Prostate gland (tissue), 2 donors: ENCODE results near the gene SCYL3. TPM values are rescaled to one million over a fixed set of nuclear protein-coding genes. Genes with fewer than 3 reads are reported as not detected.

Experiments
- DNase-seq: peaks from one replicate; pipeline ENCODE4 v3.0.0-alpha.2; 2019; ENCODE audit warnings: low spot score
- H3K27ac ChIP-seq, 2 donors: fragments of 200-600 bp; sonication (generic); 2 replicates each; pipeline ENCODE4 v1.5.1; 2017 to 2019
- H3K27me3 ChIP-seq: fragments of 200-600 bp; sonication (generic); replicated peaks from 2 replicates; pipeline ENCODE4 v1.5.1; 2019; ENCODE audit not compliant: insufficient read depth
- H3K36me3 ChIP-seq, 2 donors: fragments of 200-600 bp; sonication (generic); 1 replicate in 1 of 2; 2 replicates in 1 of 2; pipeline versions ENCODE4 v1.5.1 to v1.8.1; 2017 to 2019
- H3K4me1 ChIP-seq: fragments of 200-600 bp; sonication (generic); replicated peaks from 2 replicates; pipeline ENCODE4 v1.5.1; 2019
- H3K4me3 ChIP-seq, 2 donors: fragments of 200-600 bp; sonication (generic); 2 replicates each; pipeline ENCODE4 v1.5.1; 2017 to 2019
- H3K9me3 ChIP-seq: fragments of 200-600 bp; sonication (generic); 2 replicates; pipeline ENCODE4 v1.5.1; 2017
- CTCF ChIP-seq, 4 experiments: fragments of 200-600 bp in 2 of 4; fragments of 450-650 bp in 2 of 4; sonication (generic) in 2 of 4; IDR thresholded peaks; 1 replicate in 3 of 4; 2 replicates in 1 of 4; pipeline ENCODE4 v1.5.1; 2016 to 2019; ENCODE audit warnings: antibody characterized with exemption in 4 of 4, mild to moderate bottlenecking in 2 of 4, moderate library complexity in 2 of 4
- POLR2A ChIP-seq: fragments of 450-650 bp; IDR thresholded peaks from one replicate; pipeline ENCODE4 v1.6.1; 2016; ENCODE audit warnings: antibody characterized with exemption, mild to moderate bottlenecking
- POLR2AphosphoS5 ChIP-seq: sonication (generic); formaldehyde crosslinking; IDR thresholded peaks from one replicate; pipeline ENCODE4 v1.6.1; 2017; ENCODE audit warnings: antibody characterized with exemption
- WGBS: methylation state at CpG from one replicate; pipeline ENCODE4 v1.1.5; 2018; 5-methylcytosine and 5-hydroxymethylcytosine counted together
- intact Hi-C: fragments of 100-400 bp; cut with DNase I; formaldehyde crosslinking; loops from one replicate; pipeline ENCODE4 v1.14.2; 2022
- total RNA-seq, 2 donors: library from RNA; depleted of rRNA; stranded (reverse); fragments of >200 nt; gene quantifications; one replicate each; pipeline ENCODE4 v1.1.0, GENCODE V29; 2016

The SCYL3 gene
- total RNA-seq, 2 donors from 2014 or later, result 15.8 to 18.6 TPM

- DNase-seq, result no peak
- Histone ChIP-seq H3K4me3 (no peak overlapping the region), H3K27me3 (no peaks in the 10 kb centered on the region), H3K9me3 (no peaks in the 10 kb centered on the region), H3K27ac (no peak overlapping the region), H3K4me1 (no peaks in the 10 kb centered on the region), H3K36me3 (no peaks in the 10 kb centered on the region)
- TF ChIP-seq CTCF (IDR thresholded peaks at IDR 0.05), result no peak
- intact Hi-C loops, result loop anchor here (5.0 to 10.0 kb wide), 3 partner anchors 143 to 835 kb away; partner anchors contain the start of genes KIFAP3 and PRRX1
- WGBS, result 90% methylated on average over 1 of the region's 1 CpG
Measured at GRCh38 chr1:169931795-169932231, 38.1 kb upstream of the SCYL3 start.

- no peak for DNase-seq
- WGBS, result 20% methylated on average over 1 of the region's 1 CpG
- no peaks in the 10 kb centered on the region for H3K27me3 ChIP-seq
- no peak for TF ChIP-seq POLR2AphosphoS5
- TF ChIP-seq CTCF (IDR thresholded peaks at IDR 0.05), result no peak
- TF ChIP-seq POLR2A, result no peak
- H3K9me3 ChIP-seq, result no peaks in the 10 kb centered on the region
- H3K27ac ChIP-seq, result no peak overlapping the region
- no peaks in the 10 kb centered on the region for H3K4me1 ChIP-seq
- no peak overlapping the region for H3K4me3 ChIP-seq
- no peaks in the 10 kb centered on the region for H3K36me3 ChIP-seq
- intact Hi-C loops, result loop anchor here (5.0 kb wide), 1 partner anchor 958 kb away; no protein-coding TSS in a partner anchor
Measured at GRCh38 chr1:169929210-169929526, 35.5 kb upstream of the SCYL3 start.

- intact Hi-C loops, result loop anchor here (5.0 kb wide), 1 partner anchor 959 kb away; no protein-coding TSS in a partner anchor
- DNase-seq, result no peak
- Histone ChIP-seq H3K4me3 (no peak overlapping the region), H3K27me3 (no peaks in the 10 kb centered on the region), H3K27ac (no peak overlapping the region), H3K9me3 (no peaks in the 10 kb centered on the region), H3K4me1 (no peaks in the 10 kb centered on the region), H3K36me3 (no peaks in the 10 kb centered on the region)
- no peak for TF ChIP-seq POLR2AphosphoS5
- peak in 3 of 4 experiments; percentile 57 to 77 (median 77) for TF ChIP-seq CTCF (IDR thresholded peaks at IDR 0.05)
- WGBS, result 47% methylated on average over 6 of the region's 6 CpGs
Measured at GRCh38 chr1:169928438-169929209, 34.9 kb upstream of the SCYL3 start.

DNA sequence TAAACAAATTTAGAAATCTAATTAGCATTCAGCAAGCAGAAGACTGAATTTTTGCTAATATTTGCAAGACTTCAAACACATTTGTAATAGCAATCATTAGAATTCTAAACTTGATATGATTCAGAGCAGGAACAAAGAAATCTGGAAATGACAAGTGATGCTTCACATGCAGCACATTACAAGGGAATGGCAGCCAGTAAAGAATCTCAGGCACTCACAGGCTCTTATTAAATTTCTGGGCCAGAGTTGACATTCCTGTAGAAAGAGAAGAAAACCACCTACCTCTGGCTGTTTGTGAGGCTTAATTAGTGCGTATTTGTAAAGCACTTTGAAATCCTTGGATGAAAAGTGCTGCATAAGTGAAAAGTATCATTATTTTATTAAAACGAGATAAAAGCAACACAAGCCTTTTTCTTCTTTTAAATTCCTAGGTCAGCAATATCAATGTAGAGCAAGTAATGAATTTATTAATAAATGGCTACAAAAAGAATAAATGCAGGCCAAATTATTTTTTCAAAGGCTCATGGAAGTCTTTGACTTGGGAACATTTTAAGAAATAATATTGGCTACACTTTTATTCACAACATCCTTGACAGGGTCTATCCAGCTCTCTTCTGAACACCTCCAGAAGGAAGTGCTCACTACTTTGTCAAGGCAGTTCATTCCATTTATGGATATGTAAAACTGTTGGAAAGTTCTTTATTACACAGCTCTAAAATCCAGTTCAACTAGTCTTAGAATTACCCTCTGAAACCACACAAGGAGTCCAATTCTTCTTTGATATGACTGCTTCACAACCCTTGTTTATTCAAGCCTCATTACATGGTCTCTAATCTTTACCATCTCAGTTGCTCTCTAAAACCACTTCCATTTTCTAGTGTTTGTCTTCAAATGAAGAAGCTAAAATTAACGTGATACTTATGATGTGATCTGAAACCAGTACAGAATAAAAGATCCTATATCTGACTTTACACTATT, 32.1 kb upstream of the SCYL3 start:
- H3K27ac ChIP-seq, result no peak overlapping the region
- TF ChIP-seq POLR2A (no peak), POLR2AphosphoS5 (no peak), CTCF (IDR thresholded peaks at IDR 0.05) (no peak)
- no peaks in the 10 kb centered on the region for H3K9me3 ChIP-seq
- no peaks in the 10 kb centered on the region for H3K4me1 ChIP-seq
- H3K4me3 ChIP-seq, result no peak overlapping the region
- DNase-seq, result no peak
- no peaks in the 10 kb centered on the region for H3K36me3 ChIP-seq
- intact Hi-C loops, result loop anchor here (5.0 kb wide), 1 partner anchor 962 kb away; no protein-coding TSS in a partner anchor
- no peaks in the 10 kb centered on the region for H3K27me3 ChIP-seq
- WGBS, result 34% methylated on average over 3 of the region's 3 CpGs
